Esophagus muscularis mucosa (tissue), 4 donors: Measurements from ENCODE around the gene EEF1A1.

ENCODE experiments used
- EP300 ChIP-seq: sonication (generic); formaldehyde crosslinking; IDR thresholded peaks from one replicate; pipeline ENCODE4 v1.6.1; 2017; ENCODE audit warnings: antibody characterized with exemption
- POLR2A ChIP-seq: fragments of 450-650 bp; IDR thresholded peaks from one replicate; pipeline ENCODE4 v1.6.1; 2017; ENCODE audit warnings: antibody characterized with exemption, moderate library complexity, mild to moderate bottlenecking, low read depth
- POLR2AphosphoS5 ChIP-seq, 2 donors: sonication (generic); formaldehyde crosslinking; IDR thresholded peaks; one replicate each; pipeline ENCODE4 v1.6.1; 2017; ENCODE audit warnings: antibody characterized with exemption in 2 of 2
- TF ChIP-seq, protein P1 (sequence below), 3 experiments: fragments of 200-600 bp in 2 of 3; fragments of 450-650 bp in 1 of 3; sonication (generic) in 2 of 3; IDR thresholded peaks; one replicate each; pipeline ENCODE4 v1.5.1; 2017 to 2019; ENCODE audit warnings: antibody characterized with exemption in 3 of 3, mild to moderate bottlenecking in 2 of 3, moderate library complexity in 1 of 3

- TF ChIP-seq, protein P1, sequence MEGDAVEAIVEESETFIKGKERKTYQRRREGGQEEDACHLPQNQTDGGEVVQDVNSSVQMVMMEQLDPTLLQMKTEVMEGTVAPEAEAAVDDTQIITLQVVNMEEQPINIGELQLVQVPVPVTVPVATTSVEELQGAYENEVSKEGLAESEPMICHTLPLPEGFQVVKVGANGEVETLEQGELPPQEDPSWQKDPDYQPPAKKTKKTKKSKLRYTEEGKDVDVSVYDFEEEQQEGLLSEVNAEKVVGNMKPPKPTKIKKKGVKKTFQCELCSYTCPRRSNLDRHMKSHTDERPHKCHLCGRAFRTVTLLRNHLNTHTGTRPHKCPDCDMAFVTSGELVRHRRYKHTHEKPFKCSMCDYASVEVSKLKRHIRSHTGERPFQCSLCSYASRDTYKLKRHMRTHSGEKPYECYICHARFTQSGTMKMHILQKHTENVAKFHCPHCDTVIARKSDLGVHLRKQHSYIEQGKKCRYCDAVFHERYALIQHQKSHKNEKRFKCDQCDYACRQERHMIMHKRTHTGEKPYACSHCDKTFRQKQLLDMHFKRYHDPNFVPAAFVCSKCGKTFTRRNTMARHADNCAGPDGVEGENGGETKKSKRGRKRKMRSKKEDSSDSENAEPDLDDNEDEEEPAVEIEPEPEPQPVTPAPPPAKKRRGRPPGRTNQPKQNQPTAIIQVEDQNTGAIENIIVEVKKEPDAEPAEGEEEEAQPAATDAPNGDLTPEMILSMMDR (IDR thresholded peaks at IDR 0.05), result no peak
- TF ChIP-seq EP300 (no peak), POLR2A (no peak), POLR2AphosphoS5 (IDR thresholded peaks at IDR 0.05) (no peak)
Measured at GRCh38 chr6:73477407-73477806, 43.4 kb downstream of the EEF1A1 start.
